Gastrocnemius medialis (tissue), 4 donors: ENCODE measurements around the gene SLC15A2.

Experiments used
- CTCF ChIP-seq, 5 experiments: fragments of 450-650 bp in 3 of 5; fragments of 200-600 bp in 2 of 5; sonication (generic) in 2 of 5; IDR thresholded peaks in 4 of 5; conservative IDR thresholded peaks in 1 of 5; 1 replicate in 4 of 5; 2 replicates in 1 of 5; pipeline ENCODE4 v1.5.1; 2016 to 2019; ENCODE audit warnings: antibody characterized with exemption in 5 of 5, mild to moderate bottlenecking in 3 of 5, moderate library complexity in 3 of 5
- POLR2A ChIP-seq, 2 donors: fragments of 450-650 bp; IDR thresholded peaks; one replicate each; pipeline ENCODE4 v1.6.1; 2017; ENCODE audit warnings: antibody characterized with exemption in 2 of 2, mild to moderate bottlenecking in 2 of 2, moderate library complexity in 2 of 2

DNA sequence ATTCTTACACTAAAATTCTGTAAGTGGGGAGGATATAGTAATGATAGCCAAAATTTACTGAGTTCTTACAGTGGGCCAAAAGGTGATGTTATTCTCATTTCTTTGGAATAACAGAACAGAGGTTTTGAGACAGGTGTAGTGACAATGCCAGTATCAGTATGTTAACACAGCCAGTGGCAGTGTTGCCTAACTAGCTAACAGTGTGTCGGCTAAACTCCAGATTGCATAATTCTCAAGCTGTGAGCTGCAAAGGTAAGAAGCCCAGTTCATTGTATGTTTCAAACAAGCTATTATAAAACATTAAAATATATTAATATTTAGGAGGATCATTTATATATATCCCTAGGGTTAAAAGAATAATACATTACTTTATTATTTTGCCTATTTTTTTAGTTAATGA, 920 bp downstream of the SLC15A2 start:
- TF ChIP-seq CTCF (IDR thresholded peaks at IDR 0.05 in 4 of 5, conservative IDR thresholded peaks at IDR 0.05 in 1 of 5) (no peak), POLR2A (IDR thresholded peaks at IDR 0.05) (no peak)
